Measurements from ENCODE around the gene GADL1.

GADL1 gene

GRCh38 chr3:30693470-30694120, 200.9 kb downstream of the GADL1 start:
- DNase-seq (ENCODE audit: low read depth): peak; percentile 53

GRCh38 chr3:30692498-30693130, 201.8 kb downstream of the GADL1 start:
- DNase-seq (ENCODE audit: low read depth): no peak

- no peak for DNase-seq (ENCODE audit: low read depth)
Observed at GRCh38 chr3:30691944-30692343, 202.5 kb downstream of the GADL1 start.

DNA sequence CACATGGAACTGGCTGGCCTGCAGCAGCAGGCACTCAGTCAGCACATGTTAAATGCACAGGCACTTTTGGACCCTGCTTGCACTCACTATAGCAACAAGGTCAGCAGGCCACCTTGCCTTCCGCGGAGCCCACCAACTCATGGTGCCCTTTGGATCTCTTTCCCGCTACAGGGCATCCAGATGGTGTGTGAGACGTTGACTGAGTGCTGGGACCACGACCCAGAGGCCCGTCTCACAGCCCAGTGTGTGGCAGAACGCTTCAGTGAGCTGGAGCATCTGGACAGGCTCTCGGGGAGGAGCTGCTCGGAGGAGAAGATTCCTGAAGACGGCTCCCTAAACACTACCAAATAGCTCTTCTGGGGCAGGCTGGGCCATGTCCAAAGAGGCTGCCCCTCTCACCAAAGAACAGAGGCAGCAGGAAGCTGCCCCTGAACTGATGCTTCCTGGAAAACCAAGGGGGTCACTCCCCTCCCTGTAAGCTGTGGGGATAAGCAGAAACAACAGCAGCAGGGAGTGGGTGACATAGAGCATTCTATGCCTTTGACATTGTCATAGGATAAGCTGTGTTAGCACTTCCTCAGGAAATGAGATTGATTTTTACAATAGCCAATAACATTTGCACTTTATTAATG, 203.1 kb downstream of the GADL1 start:
- DNase-seq (ENCODE audit: low read depth): no peak

- DNase-seq (ENCODE audit: low read depth): no peak
Observed at GRCh38 chr3:30690199-30690598, 204.3 kb downstream of the GADL1 start.

GRCh38 chr3:30688776-30689641, 205.5 kb downstream of the GADL1 start:
- DNase-seq (ENCODE audit: low read depth): no peak

- DNase-seq (ENCODE audit: low read depth): no peak
Observed at GRCh38 chr3:30687930-30688570, 206.4 kb downstream of the GADL1 start.

DNA sequence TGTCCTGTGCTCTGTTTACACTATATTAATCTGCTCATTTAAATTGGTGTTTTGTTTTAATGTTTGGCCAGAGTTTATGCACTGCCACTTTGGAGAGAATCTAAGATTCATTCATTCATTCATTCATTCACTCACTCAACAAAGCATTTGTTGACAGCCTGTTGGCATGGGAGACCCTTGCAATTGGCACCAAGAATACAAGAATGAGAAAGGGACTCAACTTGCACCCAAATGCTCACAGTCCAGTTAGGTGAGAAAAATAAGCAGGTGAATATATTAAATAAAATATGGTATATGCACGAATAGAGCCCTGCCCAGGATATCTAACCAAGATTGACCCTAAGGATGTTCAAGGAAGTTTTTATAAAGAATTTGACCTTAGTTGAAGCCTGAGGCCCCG, 207.7 kb downstream of the GADL1 start:
- no peak for DNase-seq (ENCODE audit: low read depth)

- no peak for DNase-seq (ENCODE audit: low read depth)
Observed at GRCh38 chr3:30686176-30686575, 208.3 kb downstream of the GADL1 start.

DNA sequence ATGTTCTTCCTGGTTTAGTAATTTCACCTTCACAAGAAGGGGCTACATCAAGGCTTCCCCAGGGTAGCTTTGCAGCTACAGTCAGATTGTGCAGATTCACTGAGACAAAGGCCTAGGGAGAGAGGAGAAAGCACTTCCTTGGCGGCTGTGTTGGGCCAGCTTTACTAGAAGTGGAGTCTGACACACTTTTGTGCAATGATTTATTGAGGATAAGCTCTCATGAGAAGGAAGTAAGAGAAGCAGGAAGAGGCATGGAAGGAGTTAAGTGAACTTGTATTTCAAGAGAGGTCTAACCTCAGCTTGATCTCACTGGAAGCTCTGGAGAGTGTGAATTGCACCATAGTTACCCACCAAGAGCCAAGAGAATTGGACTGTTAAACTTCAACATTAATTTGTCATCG, 209.2 kb downstream of the GADL1 start:
- DNase-seq (ENCODE audit: low read depth): no peak

- DNase-seq (ENCODE audit: low read depth): no peak
Observed at GRCh38 chr3:30684356-30684755, 210.1 kb downstream of the GADL1 start.

- no peak for DNase-seq (ENCODE audit: low read depth)
Observed at GRCh38 chr3:30683769-30684168, 210.7 kb downstream of the GADL1 start.

- no peak for DNase-seq (ENCODE audit: low read depth)
Observed at GRCh38 chr3:30682434-30683155, 211.9 kb downstream of the GADL1 start.

DNA sequence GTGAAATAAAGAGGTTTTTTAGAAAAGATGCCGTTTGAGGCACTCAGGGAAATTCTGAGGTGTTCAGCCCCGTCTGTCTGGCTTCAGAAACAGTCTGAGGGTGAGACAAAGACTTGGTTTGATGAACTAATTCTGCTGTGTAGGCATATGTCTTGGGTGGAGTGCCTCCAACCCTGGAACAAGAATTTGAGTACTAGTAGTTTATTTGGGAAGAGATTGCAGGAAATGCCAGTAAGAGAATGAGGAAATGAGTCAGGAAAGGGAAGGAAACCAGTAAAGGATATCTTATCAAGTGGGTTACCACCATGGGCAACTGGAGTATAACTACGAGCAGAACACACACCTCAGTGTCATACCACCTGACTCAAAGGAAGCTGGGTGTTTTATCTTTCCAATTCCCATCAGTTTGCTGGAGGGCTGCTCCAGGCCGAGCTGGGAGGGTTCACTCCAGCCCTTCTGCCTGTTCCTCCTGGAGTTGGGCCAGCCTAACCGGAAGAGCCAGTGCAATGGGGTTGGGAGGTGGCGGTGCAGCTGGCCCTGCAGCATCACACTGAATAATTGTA, 212.7 kb downstream of the GADL1 start:
- no peak for DNase-seq (ENCODE audit: low read depth)

DNA sequence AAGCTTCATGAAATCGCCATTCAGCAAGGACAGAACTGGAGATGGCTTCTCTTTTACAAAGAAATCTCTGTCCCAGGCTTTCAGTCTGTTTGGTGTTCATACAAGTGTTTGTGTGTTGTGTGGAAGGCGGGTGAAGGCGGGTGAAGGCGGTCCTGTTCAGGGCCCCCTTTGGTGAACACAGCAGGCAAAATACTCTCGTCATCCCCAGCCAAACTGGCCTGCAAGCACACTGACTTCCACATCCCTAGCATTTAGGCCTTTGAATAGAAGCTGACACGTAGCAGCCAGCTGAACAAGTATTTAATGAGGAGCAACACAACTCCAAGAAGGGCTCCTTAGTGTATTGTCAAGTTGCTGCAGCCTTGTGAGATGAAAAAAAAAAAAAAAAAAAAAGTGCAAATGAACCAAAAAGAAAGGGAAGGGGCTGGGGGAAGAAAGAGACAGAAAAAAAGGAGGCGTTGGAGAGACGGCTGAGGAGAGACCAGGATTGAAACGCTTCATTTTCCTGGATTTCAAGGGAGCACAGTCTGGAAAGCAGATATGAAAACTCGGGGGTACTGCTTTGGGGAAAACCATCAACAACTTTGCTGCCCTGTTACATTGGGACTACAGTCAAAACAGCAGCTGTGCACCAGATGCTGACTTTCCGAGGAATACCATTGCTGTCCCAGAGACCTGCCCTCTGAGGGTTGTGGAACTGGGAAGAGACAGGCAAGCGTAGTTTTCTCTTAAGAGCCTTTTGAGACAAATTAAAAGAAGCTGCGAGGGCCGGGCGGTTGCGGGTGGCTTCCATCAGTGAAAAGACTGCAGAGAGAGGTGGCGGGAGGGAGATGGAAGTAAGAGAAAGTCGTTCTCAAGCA, 213.4 kb downstream of the GADL1 start:
- no peak for DNase-seq (ENCODE audit: low read depth)

DNA sequence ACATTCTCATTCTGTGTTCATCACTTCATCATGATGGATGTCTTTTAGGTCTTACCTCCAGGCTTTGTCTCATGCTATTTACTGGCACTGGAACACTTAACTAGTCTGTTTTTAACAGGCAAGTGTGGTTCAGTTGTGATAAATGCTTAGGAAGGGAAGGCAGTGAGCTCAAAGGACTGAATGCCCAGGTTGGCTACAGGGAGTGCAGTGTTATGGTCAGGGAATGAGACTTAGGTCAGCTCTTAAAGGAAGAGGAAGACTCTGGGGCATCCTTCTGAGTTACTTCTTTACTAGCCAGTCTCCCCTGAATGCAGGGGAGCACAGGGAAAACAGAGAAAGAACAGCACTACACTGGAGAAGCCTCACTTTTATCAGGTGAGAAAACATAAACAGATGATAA, 215.4 kb downstream of the GADL1 start:
- no peak for DNase-seq (ENCODE audit: low read depth)

GRCh38 chr3:30677347-30677685, 217.1 kb downstream of the GADL1 start:
- DNase-seq (ENCODE audit: low read depth): no peak

DNA sequence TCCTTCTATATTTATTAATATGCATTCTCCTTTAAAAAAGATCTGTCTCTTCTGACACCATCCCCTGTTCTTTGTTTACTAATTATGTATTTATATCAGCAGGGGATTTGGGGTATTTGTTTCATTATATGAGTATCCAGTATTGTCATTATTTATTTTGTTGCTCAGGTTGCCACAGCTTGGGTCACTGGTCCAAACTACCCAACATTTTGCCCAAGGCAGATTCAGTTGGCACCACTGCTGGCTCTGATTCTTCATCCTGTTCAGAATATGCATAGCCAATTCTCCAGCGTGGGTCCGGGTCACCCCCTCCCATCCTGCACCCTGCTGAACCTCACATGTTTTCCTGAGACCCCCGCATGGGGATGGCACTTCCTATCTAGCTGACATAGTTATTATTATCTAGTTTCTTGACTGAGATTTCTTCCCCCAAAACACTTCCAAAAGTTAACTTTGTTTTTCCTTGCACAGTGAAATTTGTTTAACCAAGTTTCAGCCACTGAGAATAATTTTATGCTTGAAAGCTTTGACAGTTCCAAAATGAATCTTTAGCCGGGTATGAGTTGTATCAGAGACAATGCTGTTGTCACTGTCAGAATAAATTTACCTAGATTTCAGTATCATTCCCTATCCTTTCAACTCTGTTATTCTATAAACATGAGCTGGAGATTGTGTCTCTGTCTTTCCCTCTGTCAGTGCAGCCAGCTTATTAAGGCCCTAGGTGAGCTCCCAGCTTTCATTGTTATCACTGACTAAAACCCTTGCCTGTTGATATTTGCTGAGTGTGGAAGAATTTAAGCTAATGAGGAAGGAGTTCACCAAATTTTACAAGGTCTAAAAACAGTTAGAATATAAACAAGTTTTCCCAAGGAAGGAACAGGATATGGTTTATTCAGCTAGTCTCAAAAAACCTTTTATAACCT, 217.8 kb downstream of the GADL1 start:
- no peak for DNase-seq (ENCODE audit: low read depth)
